ENCODE results near the gene GOLPH3L.
A peak's percentile ranks its signal among the peaks of the same experiment; 100 is the strongest.
"Not testable (repeated sequence)": the region's sequence is repeated elsewhere in the genome, so short reads cannot be mapped to it uniquely, and the experiment has no call there.

The GOLPH3L gene

DNA sequence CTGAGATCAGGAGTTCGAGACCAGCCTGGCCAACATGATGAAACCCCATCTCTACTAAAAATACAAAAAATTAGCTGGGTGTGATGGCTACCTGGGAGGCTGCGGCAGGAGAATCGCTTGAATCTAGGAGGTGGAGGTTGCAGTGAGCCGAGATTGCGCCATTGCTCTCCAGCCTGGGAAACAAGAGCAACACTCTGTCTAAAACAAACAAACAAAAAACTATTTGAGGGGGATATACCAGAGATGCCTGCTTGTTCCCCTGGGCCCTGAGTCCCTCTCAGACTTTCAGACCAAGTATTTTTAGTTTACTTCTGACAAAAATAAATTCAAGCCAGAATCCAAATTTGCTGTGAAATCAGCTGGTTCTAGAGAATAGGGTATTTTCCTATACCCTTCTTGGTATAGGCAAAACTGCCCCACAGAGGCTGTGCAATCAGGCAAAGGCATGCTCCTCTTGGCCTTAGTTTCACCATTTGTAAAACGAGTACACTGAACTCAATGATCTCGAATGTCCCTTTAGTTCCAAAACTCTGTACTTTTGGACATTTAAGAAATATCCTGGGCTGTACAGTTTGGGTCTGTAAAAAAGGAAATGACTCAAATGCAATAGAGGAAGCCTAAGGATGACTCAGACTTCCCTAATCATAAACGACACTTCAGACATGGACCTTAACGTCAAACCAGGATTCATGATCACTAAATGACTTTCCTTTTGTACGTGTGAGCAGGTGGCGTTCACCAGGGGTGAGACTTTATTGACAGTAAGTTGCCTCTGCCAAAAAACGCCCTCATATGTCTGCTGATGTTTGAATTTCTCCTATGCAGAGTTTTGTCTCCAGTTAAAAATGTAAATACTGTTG, 83.7 kb downstream of the GOLPH3L start:
- DNase-seq, result peak; percentile 87

- DNase-seq, result no peak
Observed at GRCh38 chr1:150612014-150612345, 85.0 kb downstream of the GOLPH3L start.

- no peak for DNase-seq
Observed at GRCh38 chr1:150610576-150610975, 86.4 kb downstream of the GOLPH3L start.

DNA sequence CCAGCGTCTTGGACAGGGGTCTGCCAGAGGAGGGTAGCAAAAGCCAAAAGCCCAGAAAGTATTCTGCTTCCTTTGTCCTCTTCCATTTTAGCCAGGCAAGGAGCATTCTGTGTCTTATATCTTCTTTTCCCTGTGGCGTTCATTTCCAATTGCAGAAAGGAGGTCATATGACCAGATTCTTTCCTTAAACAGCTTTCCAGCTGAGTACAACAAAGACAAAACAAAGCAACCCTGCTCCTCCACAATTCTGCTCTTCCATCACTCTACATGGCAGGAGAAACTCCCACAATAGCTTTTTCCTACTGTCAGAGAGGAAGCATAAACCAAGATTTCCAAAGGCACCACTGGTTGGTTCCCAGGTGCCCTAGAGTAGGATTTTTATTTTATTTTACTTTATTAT, 87.2 kb downstream of the GOLPH3L start:
- no peak for DNase-seq

- no peak for DNase-seq
Observed at GRCh38 chr1:150606463-150607142, 90.4 kb downstream of the GOLPH3L start.

GRCh38 chr1:150605451-150605731, 91.6 kb downstream of the GOLPH3L start:
- DNase-seq, result not testable (repeated sequence)

DNA sequence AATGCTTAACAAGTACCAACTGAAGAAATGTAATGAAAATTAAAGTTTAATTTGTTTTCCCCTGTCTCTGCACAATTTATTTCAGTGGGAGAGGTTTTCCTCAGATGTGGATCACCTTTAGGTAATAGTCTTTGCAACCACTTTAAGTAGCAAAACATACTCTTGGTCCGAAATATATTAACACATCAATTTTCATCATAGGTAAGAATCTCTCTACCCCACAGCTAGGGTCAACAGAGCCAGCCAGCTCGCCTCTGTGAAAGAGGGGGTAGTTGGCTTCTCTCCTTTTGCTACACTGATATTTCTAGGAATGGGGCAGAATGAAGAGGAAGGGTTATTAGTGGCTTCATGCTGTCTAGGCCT, 92.7 kb downstream of the GOLPH3L start:
- DNase-seq, result no peak

GRCh38 chr1:150603711-150604110, 93.2 kb downstream of the GOLPH3L start:
- DNase-seq, result no peak

DNA sequence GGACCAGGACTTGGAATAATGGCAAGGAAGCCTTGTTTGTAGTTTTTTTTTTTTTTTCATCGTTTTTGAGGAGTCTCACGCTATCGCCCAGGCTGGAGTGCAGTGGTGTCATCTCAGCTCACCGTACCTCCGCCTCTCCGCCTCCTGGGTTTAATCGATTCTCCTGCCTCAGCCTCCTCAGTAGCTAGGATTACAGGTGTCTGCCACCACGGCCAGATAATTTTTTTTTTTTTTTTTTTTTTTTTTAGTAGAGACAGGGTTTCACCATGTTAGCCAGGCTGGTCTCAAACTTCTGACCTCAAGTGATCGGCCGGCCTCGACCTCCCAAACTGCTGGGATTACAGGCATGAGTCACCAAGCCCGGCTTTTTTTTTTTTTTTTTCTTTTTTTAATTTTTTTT, 94.6 kb downstream of the GOLPH3L start:
- DNase-seq, result not testable (repeated sequence)

DNA sequence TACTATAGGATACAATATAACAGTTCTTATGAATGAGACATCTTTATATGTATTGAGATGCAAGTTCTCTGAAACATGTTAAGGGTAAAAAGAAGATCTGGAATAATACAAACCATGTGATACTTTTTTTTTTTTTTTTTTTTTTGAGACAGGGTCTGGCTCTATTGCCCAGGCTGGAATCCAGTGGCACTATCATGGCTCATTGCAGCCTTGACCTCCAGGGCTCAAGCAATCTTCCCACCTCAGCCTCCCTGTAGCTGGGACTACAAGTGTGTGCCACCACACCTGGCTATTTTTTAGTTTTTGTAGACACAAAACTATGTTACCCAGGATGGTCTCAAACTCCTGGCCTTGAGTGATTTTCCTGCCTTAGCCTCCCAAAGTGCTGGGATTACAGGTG, 95.4 kb downstream of the GOLPH3L start:
- no peak for DNase-seq

DNA sequence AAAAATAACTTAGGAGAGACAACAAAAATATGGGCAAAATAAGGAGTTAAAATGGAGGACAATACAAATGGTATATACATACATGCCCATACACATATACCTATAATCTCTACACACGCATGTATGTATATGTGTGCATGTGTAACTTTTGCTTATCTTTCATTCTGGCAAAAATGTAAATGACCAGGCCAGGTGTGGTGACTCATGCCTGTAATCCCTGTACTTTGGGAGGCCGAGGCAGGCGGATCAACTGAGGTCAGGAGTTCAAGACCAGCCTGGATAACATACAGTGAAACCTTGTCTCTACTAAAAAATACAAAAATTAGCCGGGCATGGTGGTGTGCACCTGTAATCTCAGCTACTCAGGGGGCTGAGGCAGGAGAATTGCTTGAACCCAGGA, 98.6 kb downstream of the GOLPH3L start:
- not testable (repeated sequence) for DNase-seq

- no peak for DNase-seq
Observed at GRCh38 chr1:150596976-150597375, 100.0 kb downstream of the GOLPH3L start.

All from fibroblast of skin of right biceps (primary cell).